ENCODE data around the gene PET117.

DNA sequence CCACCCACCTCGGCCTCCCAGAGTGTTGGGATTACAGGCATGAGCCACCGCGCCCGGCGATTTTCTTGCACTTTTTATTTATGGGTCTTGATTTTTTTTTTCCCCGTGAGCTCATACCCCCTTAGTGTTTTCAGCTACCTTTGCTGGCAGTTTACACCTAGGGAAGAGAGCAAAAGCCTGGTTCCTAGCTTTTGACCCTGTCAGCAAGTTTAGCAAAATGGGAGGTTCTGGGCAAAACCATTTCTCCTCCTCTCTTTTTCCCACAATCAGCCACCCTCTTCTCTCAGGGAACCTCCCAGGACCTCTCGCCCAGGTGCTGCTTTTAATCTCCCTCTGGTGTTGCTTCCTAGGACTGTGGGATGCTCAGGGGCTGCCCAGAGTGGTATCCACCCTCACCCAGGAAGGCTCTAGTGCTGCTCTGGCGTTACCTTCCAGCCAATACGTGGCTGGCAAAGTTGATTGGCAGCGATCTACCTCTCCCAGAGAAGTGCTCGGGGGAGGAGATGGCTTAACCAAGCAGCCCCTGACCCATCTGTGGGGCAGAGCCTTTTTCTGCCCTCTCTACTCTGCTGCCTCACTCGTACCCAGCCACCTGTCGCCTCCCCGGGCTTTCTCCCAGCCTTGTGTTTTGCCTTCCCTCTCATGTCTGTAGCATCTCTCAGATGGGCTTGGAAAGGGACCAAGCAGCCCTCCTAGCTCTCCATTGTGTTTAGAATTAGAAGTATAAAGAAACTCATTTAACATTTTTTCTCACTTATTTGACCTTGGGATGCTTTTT is 37.4 kb downstream of the PET117 start:
- TF ChIP-seq CTCF (conservative IDR thresholded peaks at IDR 0.05 in 1 of 2, IDR thresholded peaks at IDR 0.05 in 1 of 2; ENCODE audit: extremely low read depth in 1 of 2, insufficient read depth in 1 of 2, low read depth in 1 of 2, low read length in 2 of 2) = no peak
- no peak for TF ChIP-seq EZH2 (IDR thresholded peaks at IDR 0.05; ENCODE audit: borderline replicate concordance, low read length)

All from mammary epithelial cell (primary cell).